Common myeloid progenitor, CD34-positive (primary cell): Measurements from ENCODE around the gene PCDHGB3.

Source experiments
- CTCF ChIA-PET: fragments of 350-600 bp; sonication (Branson Sonifier 250); formaldehyde crosslinking; loops from one replicate; lab custom pipeline; 2021; ENCODE audit warnings: antibody characterized with exemption; lab: Charles Lee
- POLR2A ChIA-PET: fragments of 350-600 bp; sonication (Branson Sonifier 250); formaldehyde crosslinking; loops from one replicate; lab custom pipeline; 2021; ENCODE audit warnings: antibody characterized with exemption; lab: Charles Lee
- DNase-seq, 3 donors: peaks; one replicate each; pipeline versions ENCODE4 v3.0.0 to v3.0.0-alpha.2; 2013
- H3K27ac ChIP-seq, 2 experiments: 1 replicate in 1 of 2; 2 replicates in 1 of 2; pipeline ENCODE4 v1.7.0; 2013; ENCODE audit warnings: inconsistent platforms in 2 of 2, low read length in 2 of 2, mild to moderate bottlenecking in 2 of 2, low read depth in 1 of 2, moderate library complexity in 1 of 2; ENCODE audit not compliant: severe bottlenecking in 2 of 2, insufficient read depth in 1 of 2, poor library complexity in 1 of 2
- H3K27me3 ChIP-seq, 5 experiments: replicated peaks in 2 of 5; 1 replicate in 3 of 5; 2 replicates in 2 of 5; pipeline versions ENCODE4 v1.6.1 to v1.7.0; 2013; ENCODE audit warnings: low read length in 4 of 5, mild to moderate bottlenecking in 2 of 5, moderate library complexity in 2 of 5, inconsistent platforms in 1 of 5; ENCODE audit not compliant: insufficient read depth in 5 of 5, control insufficient read depth in 4 of 5
- H3K36me3 ChIP-seq, 4 experiments: 1 replicate in 2 of 4; 2 replicates in 2 of 4; pipeline versions ENCODE4 v1.6.1 to v1.7.0; 2013; ENCODE audit warnings: low read length in 3 of 4, control low read depth in 1 of 4, mild to moderate bottlenecking in 1 of 4; ENCODE audit not compliant: control insufficient read depth in 4 of 4, insufficient read depth in 4 of 4
- H3K4me1 ChIP-seq, 4 experiments: 1 replicate in 3 of 4; 2 replicates in 1 of 4; pipeline versions ENCODE4 v1.6.1 to v1.7.1; 2013; ENCODE audit warnings: low read length in 3 of 4, mild to moderate bottlenecking in 3 of 4, control low read depth in 1 of 4, inconsistent platforms in 1 of 4, moderate library complexity in 1 of 4; ENCODE audit not compliant: control insufficient read depth in 4 of 4, insufficient read depth in 4 of 4; ENCODE audit errors: control extremely low read depth in 1 of 4
- H3K4me3 ChIP-seq, 7 experiments: 1 replicate in 4 of 7; 2 replicates in 3 of 7; pipeline versions ENCODE4 v1.5.1 to v1.7.0; 2013; ENCODE audit warnings: mild to moderate bottlenecking in 7 of 7, low read length in 6 of 7, moderate library complexity in 6 of 7, inconsistent platforms in 2 of 7, low read depth in 2 of 7, control low read depth in 1 of 7; ENCODE audit not compliant: insufficient read depth in 4 of 7, control insufficient read depth in 1 of 7; ENCODE audit errors: extremely low read depth in 1 of 7
- H3K9me3 ChIP-seq, 5 experiments: 1 replicate in 4 of 5; 2 replicates in 1 of 5; pipeline versions ENCODE4 v1.6.1 to v1.7.1; 2013; ENCODE audit warnings: low read length in 4 of 5, mild to moderate bottlenecking in 2 of 5, inconsistent platforms in 1 of 5, low read depth in 1 of 5, moderate library complexity in 1 of 5; ENCODE audit not compliant: control insufficient read depth in 4 of 5, insufficient read depth in 2 of 5; ENCODE audit errors: control extremely low read depth in 1 of 5
- WGBS: methylation state at CpG from one replicate; pipeline ENCODE4 v1.1.5; 2013; ENCODE audit not compliant: insufficient coverage; 5-methylcytosine and 5-hydroxymethylcytosine counted together

PCDHGB3 gene

GRCh38 chr5:141419074-141419880 is 49.2 kb downstream of the PCDHGB3 start:
- Histone ChIP-seq H3K9me3 (peaks cover 0 to 59% (median 42%) of the 10 kb centered on the region in 5 experiments), H3K4me3 (no peak overlapping the region), H3K27me3 (peaks cover 33 to 91% (median 34%) of the 10 kb centered on the region in 5 experiments), H3K36me3 (peaks cover 0 to 2% (median 0%) of the 10 kb centered on the region in 4 experiments), H3K4me1 (peaks cover 0 to 23% (median 9%) of the 10 kb centered on the region in 4 experiments), H3K27ac (no peak overlapping the region)
- WGBS: 34% methylated on average over 60 of the region's 74 CpGs
- ChIA-PET POLR2A (no interaction called here), CTCF (interaction anchor here (1.0 to 6.6 kb wide), 10 partner anchors 11 to 147 kb away, joined by 3 to 65 read pairs (median 10); partner anchors contain the start of gene PCDHGA12)
- peak in 1 of 3 donors; percentile 6 for DNase-seq

- Histone ChIP-seq H3K27ac (no peak within 1 kb of the TSS), H3K4me3 (peak within 1 kb of the TSS; percentile 36 to 81 (median 63)), H3K4me1 (peaks cover 0 to 18% (median 9%) of the 10 kb centered on the region in 4 experiments), H3K36me3 (peaks cover 0 to 2% (median 0%) of the 10 kb centered on the region in 4 experiments), H3K9me3 (peaks cover 0 to 61% (median 39%) of the 10 kb centered on the region in 5 experiments), H3K27me3 (peaks cover 30 to 89% (median 37%) of the 10 kb centered on the region in 5 experiments)
- CTCF ChIA-PET: interaction anchor here (0.6 to 6.6 kb wide), 26 partner anchors 8 to 146 kb away, joined by 3 to 65 read pairs (median 4); partner anchors contain the start of genes PCDHGA10, PCDHGA12, PCDHGA8 and PCDHGB3
- POLR2A ChIA-PET: no interaction called here
- 3% methylated on average over 33 of the region's 42 CpGs for WGBS
- peak; percentile 75 to 81 (median 80) for DNase-seq
Observed at GRCh38 chr5:141420855-141421488, 50.9 kb downstream of the PCDHGB3 start, which contains the start of gene PCDHGA11. TSS of gene PCDHGA11 (plus strand) at chr5:141421051. CDS start at chr5:141421228, 177 bp downstream.

GRCh38 chr5:141421489-141421855 is 51.4 kb downstream of the PCDHGB3 start:
- H3K9me3 ChIP-seq: peaks cover 0 to 66% (median 43%) of the 10 kb centered on the region in 5 experiments
- WGBS: 8% methylated on average over 11 of the region's 13 CpGs
- ChIA-PET POLR2A (no interaction called here), CTCF (interaction anchor here (0.6 to 6.6 kb wide), 24 partner anchors 8 to 146 kb away, joined by 3 to 65 read pairs (median 4); partner anchors contain the start of genes PCDHGA10, PCDHGA12, PCDHGA8 and PCDHGB3)
- peaks cover 28 to 88% (median 37%) of the 10 kb centered on the region in 5 experiments for H3K27me3 ChIP-seq
- peak overlapping the region in 6 of 7 experiments; percentile 44 to 81 (median 68) for H3K4me3 ChIP-seq
- no peak for DNase-seq
- peaks cover 0 to 18% (median 9%) of the 10 kb centered on the region in 4 experiments for H3K4me1 ChIP-seq
- no peak overlapping the region for H3K27ac ChIP-seq
- H3K36me3 ChIP-seq: peaks cover 0 to 2% (median 0%) of the 10 kb centered on the region in 4 experiments
